Neural progenitor cell (in vitro differentiated cells): Measurements from ENCODE around the gene EPRS1.

Experiments
- EZH2 ChIP-seq: fragments of 200-600 bp; sonication (generic); IDR thresholded peaks from 2 replicates; pipeline ENCODE4 v1.6.1; 2017; ENCODE audit warnings: antibody characterized with exemption, mild to moderate bottlenecking, moderate library complexity
- TF ChIP-seq, protein P1 (sequence below): fragments of 200-600 bp; sonication (generic); IDR thresholded peaks from 2 replicates; pipeline ENCODE4 v1.5.1; 2017; ENCODE audit warnings: antibody characterized with exemption, mild to moderate bottlenecking

DNA sequence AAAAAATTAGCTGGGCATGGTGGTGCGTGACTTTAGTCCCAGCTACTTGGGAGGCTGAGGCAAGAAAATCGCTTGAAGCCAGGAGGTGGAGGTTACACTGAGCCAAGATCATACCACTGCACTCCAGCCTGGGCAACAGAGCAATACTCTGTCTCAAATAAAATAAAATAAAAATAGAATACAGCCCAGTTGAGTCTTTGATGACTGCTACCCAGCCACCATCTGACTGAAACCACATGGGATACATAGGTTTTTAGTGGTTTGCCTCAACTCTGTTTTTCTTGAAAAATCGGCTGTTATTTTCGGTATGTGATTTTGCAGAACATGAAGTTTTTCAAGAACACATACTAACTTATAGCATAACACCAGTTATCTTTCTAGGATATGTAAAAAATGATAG lies 46.5 kb downstream of the EPRS1 start:
- no peak for TF ChIP-seq EZH2
- TF ChIP-seq, protein P1, sequence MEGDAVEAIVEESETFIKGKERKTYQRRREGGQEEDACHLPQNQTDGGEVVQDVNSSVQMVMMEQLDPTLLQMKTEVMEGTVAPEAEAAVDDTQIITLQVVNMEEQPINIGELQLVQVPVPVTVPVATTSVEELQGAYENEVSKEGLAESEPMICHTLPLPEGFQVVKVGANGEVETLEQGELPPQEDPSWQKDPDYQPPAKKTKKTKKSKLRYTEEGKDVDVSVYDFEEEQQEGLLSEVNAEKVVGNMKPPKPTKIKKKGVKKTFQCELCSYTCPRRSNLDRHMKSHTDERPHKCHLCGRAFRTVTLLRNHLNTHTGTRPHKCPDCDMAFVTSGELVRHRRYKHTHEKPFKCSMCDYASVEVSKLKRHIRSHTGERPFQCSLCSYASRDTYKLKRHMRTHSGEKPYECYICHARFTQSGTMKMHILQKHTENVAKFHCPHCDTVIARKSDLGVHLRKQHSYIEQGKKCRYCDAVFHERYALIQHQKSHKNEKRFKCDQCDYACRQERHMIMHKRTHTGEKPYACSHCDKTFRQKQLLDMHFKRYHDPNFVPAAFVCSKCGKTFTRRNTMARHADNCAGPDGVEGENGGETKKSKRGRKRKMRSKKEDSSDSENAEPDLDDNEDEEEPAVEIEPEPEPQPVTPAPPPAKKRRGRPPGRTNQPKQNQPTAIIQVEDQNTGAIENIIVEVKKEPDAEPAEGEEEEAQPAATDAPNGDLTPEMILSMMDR: no peak
